HG03432 (cell line): ENCODE results near the gene GOLT1A.
A peak's percentile ranks its signal among the peaks of the same experiment; 100 is the strongest.

ENCODE experiments used
- ATAC-seq: cut with Tn5 transposase; IDR thresholded peaks from one replicate; pipeline ENCODE4 v1.9.1; 2021; ENCODE audit warnings: mild to moderate bottlenecking, moderate library complexity; ENCODE audit not compliant: unreplicated experiment

Gene GOLT1A

GRCh38 chr1:204162494-204163074 lies 51.2 kb downstream of the GOLT1A start:
- ATAC-seq, result peak; percentile 60

GRCh38 chr1:204161609-204162493 lies 51.9 kb downstream of the GOLT1A start:
- ATAC-seq, result no peak

GRCh38 chr1:204157962-204158361 lies 55.8 kb downstream of the GOLT1A start:
- no peak for ATAC-seq

GRCh38 chr1:204155881-204156280 lies 57.9 kb downstream of the GOLT1A start:
- no peak for ATAC-seq

GRCh38 chr1:204154568-204155255 lies 59.1 kb downstream of the GOLT1A start:
- ATAC-seq, result no peak

GRCh38 chr1:204153667-204154066 lies 60.1 kb downstream of the GOLT1A start:
- ATAC-seq, result no peak

- no peak for ATAC-seq
Observed at GRCh38 chr1:204152310-204153044, 61.3 kb downstream of the GOLT1A start.

GRCh38 chr1:204151552-204152309 lies 62.1 kb downstream of the GOLT1A start, which contains the start of gene ETNK2:
Gene ETNK2, minus strand, starts transcription at chr1:204152044. Its CDS starts 192 bp downstream, at chr1:204151852.
- no peak for ATAC-seq

GRCh38 chr1:204150702-204151551 lies 62.9 kb downstream of the GOLT1A start:
- ATAC-seq, result no peak

GRCh38 chr1:204149635-204150565 lies 63.9 kb downstream of the GOLT1A start:
- ATAC-seq, result no peak

- ATAC-seq, result no peak
Observed at GRCh38 chr1:204149107-204149506, 64.7 kb downstream of the GOLT1A start.
